ENCODE data around the gene GPATCH8. TPM values are rescaled to one million over a fixed set of nuclear protein-coding genes. Genes with fewer than 3 reads are reported as not detected.
A peak's percentile ranks its signal among the peaks of the same experiment; 100 is the strongest.

The GPATCH8 gene
- total and polyA plus RNA-seq, 9 of the 15 experiments (the other 6 are each of a cell fraction or from before 2014, with no cell fraction given): 10.6 to 29.6 (median 13.2) TPM

DNA sequence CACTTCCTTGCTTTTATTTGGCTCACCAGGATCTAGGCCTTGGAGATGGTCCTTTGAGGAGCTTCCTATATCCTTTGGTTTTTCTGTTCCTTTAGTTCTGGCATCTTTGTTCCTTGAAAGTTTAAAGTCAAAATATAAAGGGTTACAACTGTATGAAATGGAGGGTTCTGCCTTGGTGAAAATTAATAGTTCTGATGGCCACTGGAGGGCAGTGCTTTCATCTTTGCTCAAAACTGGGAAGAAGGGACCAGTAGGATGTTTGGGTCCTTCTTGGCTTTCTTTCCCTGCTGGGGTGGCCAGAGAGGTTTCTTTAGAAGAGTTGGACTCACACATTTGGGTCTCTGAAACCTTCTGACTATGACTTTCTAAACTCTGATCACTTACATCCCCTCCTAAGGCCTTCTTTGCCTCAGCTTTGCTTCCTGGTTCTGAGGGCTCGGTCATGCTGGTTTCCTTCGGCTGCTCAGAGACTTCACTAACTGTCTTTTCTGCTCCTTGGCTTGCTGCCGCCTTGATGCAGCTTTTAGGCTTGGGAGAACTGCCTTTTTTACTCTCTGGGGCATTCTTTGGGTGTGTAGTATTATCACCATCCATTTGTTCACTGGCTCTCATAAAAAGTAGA, 102.9 kb downstream of the GPATCH8 start (continued):
- TF ChIP-seq RAD21 (CRISPR knock-in tag; conservative IDR thresholded peaks at IDR 0.05 in 1 of 2, IDR thresholded peaks at IDR 0.05 in 1 of 2) (peak in 1 of 2 experiments; percentile 61; a peak in 2 of 4 replicates), SMC3 (conservative IDR thresholded peaks at IDR 0.05; ENCODE audit: insufficient read depth, low read depth, low read length) (0 out of 2 replicates have a peak, but pooled peaks have one; percentile 33), ZBTB17 (CRISPR knock-in tag; IDR thresholded peaks at IDR 0.05) (no peak)
- TF ChIP-seq, protein P1, sequence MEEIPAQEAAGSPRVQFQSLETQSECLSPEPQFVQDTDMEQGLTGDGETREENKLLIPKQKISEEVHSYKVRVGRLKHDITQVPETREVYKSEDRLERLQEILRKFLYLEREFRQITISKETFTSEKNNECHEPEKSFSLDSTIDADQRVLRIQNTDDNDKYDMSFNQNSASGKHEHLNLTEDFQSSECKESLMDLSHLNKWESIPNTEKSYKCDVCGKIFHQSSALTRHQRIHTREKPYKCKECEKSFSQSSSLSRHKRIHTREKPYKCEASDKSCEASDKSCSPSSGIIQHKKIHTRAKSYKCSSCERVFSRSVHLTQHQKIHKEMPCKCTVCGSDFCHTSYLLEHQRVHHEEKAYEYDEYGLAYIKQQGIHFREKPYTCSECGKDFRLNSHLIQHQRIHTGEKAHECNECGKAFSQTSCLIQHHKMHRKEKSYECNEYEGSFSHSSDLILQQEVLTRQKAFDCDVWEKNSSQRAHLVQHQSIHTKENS (CRISPR knock-in tag; IDR thresholded peaks at IDR 0.05): no peak
- TF ChIP-seq, protein P2, sequence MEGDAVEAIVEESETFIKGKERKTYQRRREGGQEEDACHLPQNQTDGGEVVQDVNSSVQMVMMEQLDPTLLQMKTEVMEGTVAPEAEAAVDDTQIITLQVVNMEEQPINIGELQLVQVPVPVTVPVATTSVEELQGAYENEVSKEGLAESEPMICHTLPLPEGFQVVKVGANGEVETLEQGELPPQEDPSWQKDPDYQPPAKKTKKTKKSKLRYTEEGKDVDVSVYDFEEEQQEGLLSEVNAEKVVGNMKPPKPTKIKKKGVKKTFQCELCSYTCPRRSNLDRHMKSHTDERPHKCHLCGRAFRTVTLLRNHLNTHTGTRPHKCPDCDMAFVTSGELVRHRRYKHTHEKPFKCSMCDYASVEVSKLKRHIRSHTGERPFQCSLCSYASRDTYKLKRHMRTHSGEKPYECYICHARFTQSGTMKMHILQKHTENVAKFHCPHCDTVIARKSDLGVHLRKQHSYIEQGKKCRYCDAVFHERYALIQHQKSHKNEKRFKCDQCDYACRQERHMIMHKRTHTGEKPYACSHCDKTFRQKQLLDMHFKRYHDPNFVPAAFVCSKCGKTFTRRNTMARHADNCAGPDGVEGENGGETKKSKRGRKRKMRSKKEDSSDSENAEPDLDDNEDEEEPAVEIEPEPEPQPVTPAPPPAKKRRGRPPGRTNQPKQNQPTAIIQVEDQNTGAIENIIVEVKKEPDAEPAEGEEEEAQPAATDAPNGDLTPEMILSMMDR (IDR thresholded peaks at IDR 0.05 in 2 of 3, conservative IDR thresholded peaks at IDR 0.05 in 1 of 3; ENCODE audit: insufficient read depth in 2 of 3, low read depth in 1 of 3, low read length in 3 of 3): peak; percentile 52 to 66 (median 64)

All from K562 (cell line).